ENCODE results near the gene ETV7. TPM values are rescaled to one million over a fixed set of nuclear protein-coding genes. Genes with fewer than 3 reads are reported as not detected.

ETV7 gene
- total and polyA plus RNA-seq, 2 experiments from 2014 or later, result 0.47 to 1.2 TPM

DNA sequence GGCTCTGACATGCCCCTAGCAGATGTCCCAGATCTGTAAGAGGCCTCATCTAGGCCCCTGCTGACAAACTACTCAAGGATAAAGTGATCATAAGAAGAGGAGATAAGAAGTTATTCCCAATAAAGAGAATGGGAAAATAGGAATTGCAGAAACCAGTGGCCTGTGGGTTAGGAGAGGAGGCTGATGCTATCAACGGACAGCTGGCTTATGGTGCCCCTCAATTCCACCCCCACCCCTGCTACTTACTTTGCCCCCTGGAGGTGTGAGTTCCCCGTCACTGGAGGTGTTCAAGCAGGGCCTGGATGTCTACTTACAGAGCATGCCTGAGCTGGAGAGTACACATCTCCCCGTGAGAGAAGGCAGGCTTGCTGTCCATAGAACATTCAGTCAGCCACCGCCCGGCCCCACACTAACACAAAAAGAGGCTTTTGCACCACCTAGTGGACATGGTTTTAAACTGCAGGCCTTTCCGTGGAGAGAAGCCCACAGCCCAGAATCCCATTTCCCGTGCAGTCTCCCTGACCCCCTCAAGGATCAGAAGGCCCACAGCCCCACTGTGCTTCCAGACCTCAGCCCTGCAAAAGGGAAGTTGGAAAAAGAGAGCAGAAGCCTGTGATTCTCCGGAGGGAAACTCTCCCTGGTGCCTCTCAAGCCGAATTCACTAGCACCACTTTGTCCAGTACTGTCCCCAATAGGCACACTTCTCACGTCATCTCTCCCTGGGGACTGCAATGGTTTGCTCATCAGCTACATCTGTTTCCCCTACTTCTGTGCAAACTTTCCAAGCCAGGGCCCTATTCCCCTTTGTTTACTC, 27.0 kb downstream of the ETV7 start:
- Histone ChIP-seq H3K4me1 (ENCODE audit: insufficient read depth) (no peaks in the 10 kb centered on the region), H3K4me3 (no peak overlapping the region), H2AFZ (peak overlapping the region; percentile 85), H3K36me3 (ENCODE audit: insufficient read depth) (no peaks in the 10 kb centered on the region), H3K9me2 (ENCODE audit: insufficient read depth) (no peaks in the 10 kb centered on the region), H3K4me2 (no peak overlapping the region), H3K79me2 (replicated peaks; ENCODE audit: insufficient read depth) (no peaks in the 10 kb centered on the region), H3K27me3 (ENCODE audit: insufficient read depth) (no peaks in the 10 kb centered on the region), H4K20me1 (replicated peaks; ENCODE audit: insufficient read depth) (no peaks in the 10 kb centered on the region), H3F3A (replicated peaks; ENCODE audit: low read depth) (no peaks in the 10 kb centered on the region), H3K27ac (ENCODE audit: low read depth) (no peak overlapping the region)
- peak; percentile 98 for ATAC-seq
- Mint-ChIP-seq H3K27ac (no peak overlapping the region), H3K27me3 (ENCODE audit: insufficient read depth, low read depth, poor library complexity) (no peaks in the 10 kb centered on the region), H3K36me3 (ENCODE audit: low read depth) (no peaks in the 10 kb centered on the region; the same call in 2 of the 3 replicates), H3K4me3 (no peak overlapping the region), H3K9me3 (no peaks in the 10 kb centered on the region; the same call in 2 of the 3 replicates), H3K4me1 (no peaks in the 10 kb centered on the region)
- DNase-seq (ENCODE audit: low spot score), result peak; percentile 94
- TF ChIP-seq, protein P1, sequence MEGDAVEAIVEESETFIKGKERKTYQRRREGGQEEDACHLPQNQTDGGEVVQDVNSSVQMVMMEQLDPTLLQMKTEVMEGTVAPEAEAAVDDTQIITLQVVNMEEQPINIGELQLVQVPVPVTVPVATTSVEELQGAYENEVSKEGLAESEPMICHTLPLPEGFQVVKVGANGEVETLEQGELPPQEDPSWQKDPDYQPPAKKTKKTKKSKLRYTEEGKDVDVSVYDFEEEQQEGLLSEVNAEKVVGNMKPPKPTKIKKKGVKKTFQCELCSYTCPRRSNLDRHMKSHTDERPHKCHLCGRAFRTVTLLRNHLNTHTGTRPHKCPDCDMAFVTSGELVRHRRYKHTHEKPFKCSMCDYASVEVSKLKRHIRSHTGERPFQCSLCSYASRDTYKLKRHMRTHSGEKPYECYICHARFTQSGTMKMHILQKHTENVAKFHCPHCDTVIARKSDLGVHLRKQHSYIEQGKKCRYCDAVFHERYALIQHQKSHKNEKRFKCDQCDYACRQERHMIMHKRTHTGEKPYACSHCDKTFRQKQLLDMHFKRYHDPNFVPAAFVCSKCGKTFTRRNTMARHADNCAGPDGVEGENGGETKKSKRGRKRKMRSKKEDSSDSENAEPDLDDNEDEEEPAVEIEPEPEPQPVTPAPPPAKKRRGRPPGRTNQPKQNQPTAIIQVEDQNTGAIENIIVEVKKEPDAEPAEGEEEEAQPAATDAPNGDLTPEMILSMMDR (conservative IDR thresholded peaks at IDR 0.05; ENCODE audit: low read depth in 2 of 2), result peak; percentile 72 to 93
- TF ChIP-seq, protein P2, sequence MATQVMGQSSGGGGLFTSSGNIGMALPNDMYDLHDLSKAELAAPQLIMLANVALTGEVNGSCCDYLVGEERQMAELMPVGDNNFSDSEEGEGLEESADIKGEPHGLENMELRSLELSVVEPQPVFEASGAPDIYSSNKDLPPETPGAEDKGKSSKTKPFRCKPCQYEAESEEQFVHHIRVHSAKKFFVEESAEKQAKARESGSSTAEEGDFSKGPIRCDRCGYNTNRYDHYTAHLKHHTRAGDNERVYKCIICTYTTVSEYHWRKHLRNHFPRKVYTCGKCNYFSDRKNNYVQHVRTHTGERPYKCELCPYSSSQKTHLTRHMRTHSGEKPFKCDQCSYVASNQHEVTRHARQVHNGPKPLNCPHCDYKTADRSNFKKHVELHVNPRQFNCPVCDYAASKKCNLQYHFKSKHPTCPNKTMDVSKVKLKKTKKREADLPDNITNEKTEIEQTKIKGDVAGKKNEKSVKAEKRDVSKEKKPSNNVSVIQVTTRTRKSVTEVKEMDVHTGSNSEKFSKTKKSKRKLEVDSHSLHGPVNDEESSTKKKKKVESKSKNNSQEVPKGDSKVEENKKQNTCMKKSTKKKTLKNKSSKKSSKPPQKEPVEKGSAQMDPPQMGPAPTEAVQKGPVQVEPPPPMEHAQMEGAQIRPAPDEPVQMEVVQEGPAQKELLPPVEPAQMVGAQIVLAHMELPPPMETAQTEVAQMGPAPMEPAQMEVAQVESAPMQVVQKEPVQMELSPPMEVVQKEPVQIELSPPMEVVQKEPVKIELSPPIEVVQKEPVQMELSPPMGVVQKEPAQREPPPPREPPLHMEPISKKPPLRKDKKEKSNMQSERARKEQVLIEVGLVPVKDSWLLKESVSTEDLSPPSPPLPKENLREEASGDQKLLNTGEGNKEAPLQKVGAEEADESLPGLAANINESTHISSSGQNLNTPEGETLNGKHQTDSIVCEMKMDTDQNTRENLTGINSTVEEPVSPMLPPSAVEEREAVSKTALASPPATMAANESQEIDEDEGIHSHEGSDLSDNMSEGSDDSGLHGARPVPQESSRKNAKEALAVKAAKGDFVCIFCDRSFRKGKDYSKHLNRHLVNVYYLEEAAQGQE (IDR thresholded peaks at IDR 0.05; ENCODE audit: unreplicated experiment), result no peak
- no peak for TF ChIP-seq CREB1 (CRISPR knock-in tag; IDR thresholded peaks at IDR 0.05; ENCODE audit: low read depth)

DNA sequence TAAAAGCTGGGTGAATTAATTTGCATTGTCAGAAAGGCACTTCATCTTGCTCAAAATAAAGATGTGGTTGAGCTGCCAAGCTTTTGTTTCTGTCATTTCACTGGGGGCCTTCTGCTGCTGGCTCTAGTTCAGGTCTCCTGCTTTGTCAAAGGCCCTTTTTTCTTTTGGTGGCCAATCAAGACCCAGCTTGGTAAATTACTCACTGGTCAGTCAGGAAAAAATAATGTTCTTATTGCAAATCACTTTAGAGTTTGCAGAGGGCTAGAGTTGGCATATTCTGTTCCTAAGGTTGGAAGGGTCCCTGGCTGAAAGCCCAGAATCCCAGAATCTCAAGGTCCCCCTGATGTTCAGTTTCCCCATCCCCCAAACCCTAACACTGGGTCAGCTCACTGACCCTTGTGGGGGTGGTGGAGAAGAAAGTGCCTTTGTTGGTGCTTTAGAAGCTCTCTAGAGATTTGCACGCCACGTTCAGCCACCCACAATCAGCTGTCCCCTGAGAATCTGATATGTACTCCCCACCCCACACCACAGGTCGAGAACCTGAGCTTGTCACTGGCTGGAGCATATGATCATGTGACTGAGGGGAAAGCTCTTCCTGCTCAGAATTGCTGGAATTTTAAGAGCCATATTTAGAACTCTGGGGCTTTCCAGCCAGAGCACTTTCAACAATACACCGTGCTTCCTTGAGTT, 29.1 kb downstream of the ETV7 start:
- no peak overlapping the region for H3K27ac ChIP-seq (ENCODE audit: low read depth)
- H3K36me3 ChIP-seq (ENCODE audit: insufficient read depth), result no peaks in the 10 kb centered on the region
- Mint-ChIP-seq H3K27me3 (ENCODE audit: insufficient read depth, low read depth, poor library complexity) (no peaks in the 10 kb centered on the region), H3K36me3 (ENCODE audit: low read depth) (no peaks in the 10 kb centered on the region; the same call in 2 of the 3 replicates), H3K4me1 (no peaks in the 10 kb centered on the region), H3K4me3 (no peak overlapping the region), H3K27ac (no peak overlapping the region), H3K9me3 (no peaks in the 10 kb centered on the region; the same call in 1 of the 3 replicates)
- H3K4me3 ChIP-seq, result no peak overlapping the region
- no peak overlapping the region for H3K4me2 ChIP-seq
- H3K9me2 ChIP-seq (ENCODE audit: insufficient read depth), result no peaks in the 10 kb centered on the region
- ATAC-seq (no peak), DNase-seq (ENCODE audit: low spot score) (no peak)
- no peaks in the 10 kb centered on the region for H3K79me2 ChIP-seq (replicated peaks; ENCODE audit: insufficient read depth)
- H3K4me1 ChIP-seq (ENCODE audit: insufficient read depth), result no peaks in the 10 kb centered on the region
- no peaks in the 10 kb centered on the region for H4K20me1 ChIP-seq (replicated peaks; ENCODE audit: insufficient read depth)
- H3F3A ChIP-seq (replicated peaks; ENCODE audit: low read depth), result no peaks in the 10 kb centered on the region
- H2AFZ ChIP-seq, result no peak overlapping the region
- H3K27me3 ChIP-seq (ENCODE audit: insufficient read depth), result no peaks in the 10 kb centered on the region
- TF ChIP-seq POLR2AphosphoS5 (IDR thresholded peaks at IDR 0.05; ENCODE audit: low read depth) (no peak), ZNF114 (CRISPR knock-in tag; IDR thresholded peaks at IDR 0.05) (no peak), EZH2phosphoT487 (IDR thresholded peaks at IDR 0.05; ENCODE audit: unreplicated experiment) (no peak), STAT1 (IDR thresholded peaks at IDR 0.05; ENCODE audit: unreplicated experiment) (no peak), NANOG (IDR thresholded peaks at IDR 0.05; ENCODE audit: borderline replicate concordance) (no peak), CREB1 (CRISPR knock-in tag; IDR thresholded peaks at IDR 0.05; ENCODE audit: low read depth) (no peak)
- TF ChIP-seq, protein P2 (IDR thresholded peaks at IDR 0.05; ENCODE audit: unreplicated experiment), result no peak
- TF ChIP-seq, protein P3, sequence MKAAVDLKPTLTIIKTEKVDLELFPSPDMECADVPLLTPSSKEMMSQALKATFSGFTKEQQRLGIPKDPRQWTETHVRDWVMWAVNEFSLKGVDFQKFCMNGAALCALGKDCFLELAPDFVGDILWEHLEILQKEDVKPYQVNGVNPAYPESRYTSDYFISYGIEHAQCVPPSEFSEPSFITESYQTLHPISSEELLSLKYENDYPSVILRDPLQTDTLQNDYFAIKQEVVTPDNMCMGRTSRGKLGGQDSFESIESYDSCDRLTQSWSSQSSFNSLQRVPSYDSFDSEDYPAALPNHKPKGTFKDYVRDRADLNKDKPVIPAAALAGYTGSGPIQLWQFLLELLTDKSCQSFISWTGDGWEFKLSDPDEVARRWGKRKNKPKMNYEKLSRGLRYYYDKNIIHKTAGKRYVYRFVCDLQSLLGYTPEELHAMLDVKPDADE (IDR thresholded peaks at IDR 0.05), result no peak
- TF ChIP-seq, protein P1 (conservative IDR thresholded peaks at IDR 0.05; ENCODE audit: low read depth in 2 of 2), result no peak
